Measurements from ENCODE around the gene TOB1.

DNA sequence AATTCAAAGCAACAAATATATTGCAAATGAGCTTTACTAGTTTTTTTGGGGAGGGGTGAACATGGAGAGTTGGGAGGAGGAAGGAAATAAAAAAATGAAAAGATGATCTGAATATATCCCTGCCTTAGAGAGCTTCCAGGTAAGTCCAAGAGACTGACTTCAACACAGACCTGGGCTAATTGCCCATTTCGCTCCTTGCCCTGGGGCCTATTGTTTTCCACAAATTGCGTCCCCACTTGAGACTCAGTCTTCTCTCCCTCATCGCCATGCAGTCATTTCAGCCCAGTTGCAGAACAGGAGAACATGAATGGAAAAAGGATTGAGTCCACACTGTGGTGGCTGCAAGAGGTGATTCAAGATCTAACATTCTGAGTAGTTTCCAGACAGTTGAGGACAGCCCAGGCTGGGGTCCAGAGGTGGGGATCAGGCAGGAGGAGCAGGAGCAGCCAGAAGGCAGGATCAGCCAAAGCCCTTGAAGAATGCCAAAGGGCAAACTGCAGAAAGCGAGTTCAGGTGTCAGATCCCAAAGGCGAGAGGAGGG is 21.6 kb upstream of the TOB1 start:
- TF ChIP-seq, protein P1, sequence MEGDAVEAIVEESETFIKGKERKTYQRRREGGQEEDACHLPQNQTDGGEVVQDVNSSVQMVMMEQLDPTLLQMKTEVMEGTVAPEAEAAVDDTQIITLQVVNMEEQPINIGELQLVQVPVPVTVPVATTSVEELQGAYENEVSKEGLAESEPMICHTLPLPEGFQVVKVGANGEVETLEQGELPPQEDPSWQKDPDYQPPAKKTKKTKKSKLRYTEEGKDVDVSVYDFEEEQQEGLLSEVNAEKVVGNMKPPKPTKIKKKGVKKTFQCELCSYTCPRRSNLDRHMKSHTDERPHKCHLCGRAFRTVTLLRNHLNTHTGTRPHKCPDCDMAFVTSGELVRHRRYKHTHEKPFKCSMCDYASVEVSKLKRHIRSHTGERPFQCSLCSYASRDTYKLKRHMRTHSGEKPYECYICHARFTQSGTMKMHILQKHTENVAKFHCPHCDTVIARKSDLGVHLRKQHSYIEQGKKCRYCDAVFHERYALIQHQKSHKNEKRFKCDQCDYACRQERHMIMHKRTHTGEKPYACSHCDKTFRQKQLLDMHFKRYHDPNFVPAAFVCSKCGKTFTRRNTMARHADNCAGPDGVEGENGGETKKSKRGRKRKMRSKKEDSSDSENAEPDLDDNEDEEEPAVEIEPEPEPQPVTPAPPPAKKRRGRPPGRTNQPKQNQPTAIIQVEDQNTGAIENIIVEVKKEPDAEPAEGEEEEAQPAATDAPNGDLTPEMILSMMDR (IDR thresholded peaks at IDR 0.05), result no peak
- TF ChIP-seq POLR2A (IDR thresholded peaks at IDR 0.05), result no peak
